Measurements from ENCODE around the gene KIZ. TPM values are rescaled to one million over a fixed set of nuclear protein-coding genes. Genes with fewer than 3 reads are reported as not detected.

The KIZ gene, protein sequence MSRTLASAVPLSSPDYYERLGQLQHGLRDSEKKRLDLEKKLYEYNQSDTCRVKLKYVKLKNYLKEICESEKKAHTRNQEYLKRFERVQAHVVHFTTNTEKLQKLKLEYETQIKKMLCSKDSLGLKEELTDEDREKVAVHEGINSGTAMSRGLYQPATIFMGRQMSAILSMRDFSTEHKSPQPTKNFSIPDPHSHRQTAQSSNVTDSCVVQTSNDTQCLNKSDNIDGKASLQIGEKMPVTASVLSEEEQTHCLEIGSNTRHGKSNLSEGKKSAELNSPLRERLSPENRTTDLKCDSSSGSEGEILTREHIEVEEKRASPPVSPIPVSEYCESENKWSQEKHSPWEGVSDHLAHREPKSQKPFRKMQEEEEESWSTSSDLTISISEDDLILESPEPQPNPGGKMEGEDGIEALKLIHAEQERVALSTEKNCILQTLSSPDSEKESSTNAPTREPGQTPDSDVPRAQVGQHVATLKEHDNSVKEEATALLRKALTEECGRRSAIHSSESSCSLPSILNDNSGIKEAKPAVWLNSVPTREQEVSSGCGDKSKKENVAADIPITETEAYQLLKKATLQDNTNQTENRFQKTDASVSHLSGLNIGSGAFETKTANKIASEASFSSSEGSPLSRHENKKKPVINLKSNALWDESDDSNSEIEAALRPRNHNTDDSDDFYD
- total RNA-seq (2014; rRNA removed; shearing (Covaris generic)) (63.6 and 87.7 TPM in 2 replicates), polyA plus RNA-seq (2016; fragmentation: Nextera tagmentation; extraction: Ambion mirVana) (52.5 and 58.3 TPM in 2 replicates)
- long read RNA-seq, transcript KIZ-210 (13 exons, 2,130 nt): major isoform, 16 of 34 reads
- long read RNA-seq, partial matches to known transcripts: 3 of 34 reads
- long read RNA-seq, other reads (novel, unspliced or antisense): 15 of 34 reads

DNA sequence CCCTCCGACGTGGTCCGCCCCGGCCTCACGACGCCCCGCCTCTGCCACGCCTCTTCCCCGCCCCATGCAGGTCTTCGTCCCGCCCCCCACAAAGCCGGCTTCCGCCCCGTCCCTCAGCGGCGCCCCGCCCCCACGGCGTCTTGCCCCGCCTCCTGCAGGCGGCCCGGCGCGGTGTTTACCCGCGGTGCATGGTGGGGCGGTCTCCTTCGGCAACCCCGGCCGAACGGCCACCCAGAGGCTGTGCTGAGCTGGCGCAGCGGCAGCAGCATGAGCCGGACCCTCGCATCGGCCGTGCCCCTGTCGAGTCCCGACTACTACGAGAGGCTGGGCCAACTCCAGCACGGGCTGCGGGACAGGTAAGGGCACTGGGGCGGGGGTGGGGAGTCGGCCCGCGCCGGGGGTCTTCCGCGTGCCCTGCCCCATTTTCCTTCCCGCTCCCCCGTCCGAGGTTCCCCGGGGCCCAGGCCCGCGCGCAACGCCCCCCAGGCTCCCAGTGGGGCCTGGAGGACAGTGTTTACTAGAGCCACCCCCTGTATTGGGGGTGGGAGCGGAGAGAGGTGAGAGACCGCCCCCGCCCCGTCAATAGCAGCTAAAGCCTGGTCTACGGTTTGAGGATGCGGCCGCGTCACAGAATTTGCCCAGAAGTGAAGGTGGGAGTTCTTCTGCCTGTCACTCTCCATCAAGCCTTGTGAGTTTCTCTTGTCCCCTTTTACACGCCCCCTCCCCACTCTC is at the start of gene KIZ:
Gene KIZ (plus strand): TSS at position 234 of the 732 bp plus-strand sequence. CDS start 34 bp downstream, at position 268.
- H2AFZ ChIP-seq: peak within 1 kb of the TSS; percentile 99
- no peaks in the 10 kb centered on the region for H4K20me1 ChIP-seq (replicated peaks; ENCODE audit: insufficient read depth)
- peak; percentile 97 for DNase-seq (ENCODE audit: low spot score)
- H3K27ac ChIP-seq (ENCODE audit: low read depth): peak within 1 kb of the TSS; percentile 92
- Mint-ChIP-seq H3K4me3 (peak within 1 kb of the TSS; percentile 90), H3K4me1 (peaks cover 31% of the 10 kb centered on the region), H3K36me3 (ENCODE audit: low read depth) (no peaks in the 10 kb centered on the region), H3K27me3 (ENCODE audit: insufficient read depth, low read depth, poor library complexity) (peaks cover 5% of the 10 kb centered on the region), H3K9me3 (no peaks in the 10 kb centered on the region), H3K27ac (peak within 1 kb of the TSS; percentile 53)
- no peaks in the 10 kb centered on the region for H3K9me2 ChIP-seq (ENCODE audit: insufficient read depth)
- peak; percentile 97 for ATAC-seq
- H3K27me3 ChIP-seq (ENCODE audit: insufficient read depth): no peaks in the 10 kb centered on the region
- TF ChIP-seq ZNF331 (CRISPR knock-in tag; IDR thresholded peaks at IDR 0.05; ENCODE audit: low read depth): no peak
- TF ChIP-seq ZNF114 (CRISPR knock-in tag; IDR thresholded peaks at IDR 0.05): no peak
- TF ChIP-seq, protein P1, sequence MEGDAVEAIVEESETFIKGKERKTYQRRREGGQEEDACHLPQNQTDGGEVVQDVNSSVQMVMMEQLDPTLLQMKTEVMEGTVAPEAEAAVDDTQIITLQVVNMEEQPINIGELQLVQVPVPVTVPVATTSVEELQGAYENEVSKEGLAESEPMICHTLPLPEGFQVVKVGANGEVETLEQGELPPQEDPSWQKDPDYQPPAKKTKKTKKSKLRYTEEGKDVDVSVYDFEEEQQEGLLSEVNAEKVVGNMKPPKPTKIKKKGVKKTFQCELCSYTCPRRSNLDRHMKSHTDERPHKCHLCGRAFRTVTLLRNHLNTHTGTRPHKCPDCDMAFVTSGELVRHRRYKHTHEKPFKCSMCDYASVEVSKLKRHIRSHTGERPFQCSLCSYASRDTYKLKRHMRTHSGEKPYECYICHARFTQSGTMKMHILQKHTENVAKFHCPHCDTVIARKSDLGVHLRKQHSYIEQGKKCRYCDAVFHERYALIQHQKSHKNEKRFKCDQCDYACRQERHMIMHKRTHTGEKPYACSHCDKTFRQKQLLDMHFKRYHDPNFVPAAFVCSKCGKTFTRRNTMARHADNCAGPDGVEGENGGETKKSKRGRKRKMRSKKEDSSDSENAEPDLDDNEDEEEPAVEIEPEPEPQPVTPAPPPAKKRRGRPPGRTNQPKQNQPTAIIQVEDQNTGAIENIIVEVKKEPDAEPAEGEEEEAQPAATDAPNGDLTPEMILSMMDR (conservative IDR thresholded peaks at IDR 0.05; ENCODE audit: low read depth in 2 of 2): peak in 1 of 2 experiments; percentile 25; a peak in 2 of 4 replicates
- TF ChIP-seq POLR2AphosphoS5 (IDR thresholded peaks at IDR 0.05; ENCODE audit: low read depth): peak; percentile 85
- peaks cover 6% of the 10 kb centered on the region; the same call in 1 of the 2 replicates for H3F3A ChIP-seq (replicated peaks; ENCODE audit: low read depth)
- H3K4me2 ChIP-seq: peak within 1 kb of the TSS; percentile 98
- peaks cover 47% of the 10 kb centered on the region for H3K79me2 ChIP-seq (replicated peaks; ENCODE audit: insufficient read depth)
- H3K4me1 ChIP-seq (ENCODE audit: insufficient read depth): peaks cover 53% of the 10 kb centered on the region
- no peaks in the 10 kb centered on the region for H3K36me3 ChIP-seq (ENCODE audit: insufficient read depth)
- peak within 1 kb of the TSS; percentile 95 for H3K4me3 ChIP-seq

DNA sequence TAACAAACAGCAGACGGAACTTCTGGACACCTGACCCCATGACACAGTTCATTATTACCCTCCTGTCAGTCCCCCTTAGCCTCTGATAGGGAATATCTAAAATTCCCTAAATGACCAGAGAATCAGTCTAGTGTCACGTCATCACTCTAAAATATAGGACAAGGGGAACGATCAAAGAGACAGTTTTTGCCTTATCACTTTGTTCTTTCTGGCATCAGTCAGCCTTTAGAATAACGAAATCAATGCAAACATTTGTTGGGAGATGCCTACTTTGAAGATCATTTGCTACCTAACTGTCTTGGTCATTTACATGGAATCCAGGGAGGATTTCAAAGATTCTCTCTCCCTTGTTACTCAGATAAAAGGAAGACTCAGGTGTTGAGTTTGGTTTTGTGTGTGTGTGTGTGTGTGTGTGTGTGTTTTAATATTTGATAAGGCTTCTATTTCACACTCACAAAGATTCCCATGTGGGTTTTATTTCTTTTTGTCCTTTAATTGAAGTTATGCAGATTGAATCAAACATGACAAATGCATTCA is 48.0 kb upstream of the KIZ start:
- Mint-ChIP-seq H3K27me3 (ENCODE audit: insufficient read depth, low read depth, poor library complexity) (peaks cover 6% of the 10 kb centered on the region), H3K36me3 (ENCODE audit: low read depth) (no peaks in the 10 kb centered on the region), H3K27ac (no peak overlapping the region), H3K4me3 (no peak overlapping the region), H3K4me1 (0 out of 3 replicates have a peak, but pooled peaks cover 3% of the 10 kb centered on the region), H3K9me3 (no peaks in the 10 kb centered on the region)
- Histone ChIP-seq H3K79me2 (replicated peaks; ENCODE audit: insufficient read depth) (no peaks in the 10 kb centered on the region), H3K4me1 (ENCODE audit: insufficient read depth) (no peaks in the 10 kb centered on the region), H3K27ac (ENCODE audit: low read depth) (no peak overlapping the region), H3K4me3 (no peak overlapping the region), H3K4me2 (no peak overlapping the region), H3F3A (replicated peaks; ENCODE audit: low read depth) (no peaks in the 10 kb centered on the region), H4K20me1 (replicated peaks; ENCODE audit: insufficient read depth) (no peaks in the 10 kb centered on the region), H3K9me2 (ENCODE audit: insufficient read depth) (no peaks in the 10 kb centered on the region), H3K36me3 (ENCODE audit: insufficient read depth) (no peaks in the 10 kb centered on the region), H2AFZ (no peak overlapping the region), H3K27me3 (ENCODE audit: insufficient read depth) (no peaks in the 10 kb centered on the region)
- no peak for ATAC-seq
- DNase-seq (ENCODE audit: low spot score): no peak
- TF ChIP-seq POLR2AphosphoS5 (IDR thresholded peaks at IDR 0.05; ENCODE audit: low read depth): no peak
- TF ChIP-seq NANOG (IDR thresholded peaks at IDR 0.05; ENCODE audit: borderline replicate concordance): no peak
- TF ChIP-seq, protein P2, sequence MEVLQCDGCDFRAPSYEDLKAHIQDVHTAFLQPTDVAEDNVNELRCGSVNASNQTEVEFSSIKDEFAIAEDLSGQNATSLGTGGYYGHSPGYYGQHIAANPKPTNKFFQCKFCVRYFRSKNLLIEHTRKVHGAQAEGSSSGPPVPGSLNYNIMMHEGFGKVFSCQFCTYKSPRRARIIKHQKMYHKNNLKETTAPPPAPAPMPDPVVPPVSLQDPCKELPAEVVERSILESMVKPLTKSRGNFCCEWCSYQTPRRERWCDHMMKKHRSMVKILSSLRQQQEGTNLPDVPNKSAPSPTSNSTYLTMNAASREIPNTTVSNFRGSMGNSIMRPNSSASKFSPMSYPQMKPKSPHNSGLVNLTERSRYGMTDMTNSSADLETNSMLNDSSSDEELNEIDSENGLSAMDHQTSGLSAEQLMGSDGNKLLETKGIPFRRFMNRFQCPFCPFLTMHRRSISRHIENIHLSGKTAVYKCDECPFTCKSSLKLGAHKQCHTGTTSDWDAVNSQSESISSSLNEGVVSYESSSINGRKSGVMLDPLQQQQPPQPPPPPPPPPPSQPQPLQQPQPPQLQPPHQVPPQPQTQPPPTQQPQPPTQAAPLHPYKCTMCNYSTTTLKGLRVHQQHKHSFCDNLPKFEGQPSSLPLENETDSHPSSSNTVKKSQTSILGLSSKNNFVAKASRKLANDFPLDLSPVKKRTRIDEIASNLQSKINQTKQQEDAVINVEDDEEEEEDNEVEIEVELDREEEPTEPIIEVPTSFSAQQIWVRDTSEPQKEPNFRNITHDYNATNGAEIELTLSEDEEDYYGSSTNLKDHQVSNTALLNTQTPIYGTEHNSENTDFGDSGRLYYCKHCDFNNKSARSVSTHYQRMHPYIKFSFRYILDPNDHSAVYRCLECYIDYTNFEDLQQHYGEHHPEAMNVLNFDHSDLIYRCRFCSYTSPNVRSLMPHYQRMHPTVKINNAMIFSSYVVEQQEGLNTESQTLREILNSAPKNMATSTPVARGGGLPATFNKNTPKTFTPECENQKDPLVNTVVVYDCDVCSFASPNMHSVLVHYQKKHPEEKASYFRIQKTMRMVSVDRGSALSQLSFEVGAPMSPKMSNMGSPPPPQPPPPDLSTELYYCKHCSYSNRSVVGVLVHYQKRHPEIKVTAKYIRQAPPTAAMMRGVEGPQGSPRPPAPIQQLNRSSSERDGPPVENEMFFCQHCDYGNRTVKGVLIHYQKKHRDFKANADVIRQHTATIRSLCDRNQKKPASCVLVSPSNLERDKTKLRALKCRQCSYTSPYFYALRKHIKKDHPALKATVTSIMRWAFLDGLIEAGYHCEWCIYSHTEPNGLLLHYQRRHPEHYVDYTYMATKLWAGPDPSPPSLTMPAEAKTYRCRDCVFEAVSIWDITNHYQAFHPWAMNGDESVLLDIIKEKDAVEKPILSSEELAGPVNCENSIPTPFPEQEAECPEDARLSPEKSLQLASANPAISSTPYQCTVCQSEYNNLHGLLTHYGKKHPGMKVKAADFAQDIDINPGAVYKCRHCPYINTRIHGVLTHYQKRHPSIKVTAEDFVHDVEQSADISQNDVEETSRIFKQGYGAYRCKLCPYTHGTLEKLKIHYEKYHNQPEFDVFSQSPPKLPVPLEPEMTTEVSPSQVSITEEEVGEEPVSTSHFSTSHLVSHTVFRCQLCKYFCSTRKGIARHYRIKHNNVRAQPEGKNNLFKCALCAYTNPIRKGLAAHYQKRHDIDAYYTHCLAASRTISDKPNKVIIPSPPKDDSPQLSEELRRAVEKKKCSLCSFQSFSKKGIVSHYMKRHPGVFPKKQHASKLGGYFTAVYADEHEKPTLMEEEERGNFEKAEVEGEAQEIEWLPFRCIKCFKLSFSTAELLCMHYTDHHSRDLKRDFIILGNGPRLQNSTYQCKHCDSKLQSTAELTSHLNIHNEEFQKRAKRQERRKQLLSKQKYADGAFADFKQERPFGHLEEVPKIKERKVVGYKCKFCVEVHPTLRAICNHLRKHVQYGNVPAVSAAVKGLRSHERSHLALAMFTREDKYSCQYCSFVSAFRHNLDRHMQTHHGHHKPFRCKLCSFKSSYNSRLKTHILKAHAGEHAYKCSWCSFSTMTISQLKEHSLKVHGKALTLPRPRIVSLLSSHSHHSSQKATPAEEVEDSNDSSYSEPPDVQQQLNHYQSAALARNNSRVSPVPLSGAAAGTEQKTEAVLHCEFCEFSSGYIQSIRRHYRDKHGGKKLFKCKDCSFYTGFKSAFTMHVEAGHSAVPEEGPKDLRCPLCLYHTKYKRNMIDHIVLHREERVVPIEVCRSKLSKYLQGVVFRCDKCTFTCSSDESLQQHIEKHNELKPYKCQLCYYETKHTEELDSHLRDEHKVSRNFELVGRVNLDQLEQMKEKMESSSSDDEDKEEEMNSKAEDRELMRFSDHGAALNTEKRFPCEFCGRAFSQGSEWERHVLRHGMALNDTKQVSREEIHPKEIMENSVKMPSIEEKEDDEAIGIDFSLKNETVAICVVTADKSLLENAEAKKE (CRISPR knock-in tag; IDR thresholded peaks at IDR 0.05): no peak

Data from GM23338 (cell line).